ENCODE results near the gene MAP3K20.

The MAP3K20 gene

DNA sequence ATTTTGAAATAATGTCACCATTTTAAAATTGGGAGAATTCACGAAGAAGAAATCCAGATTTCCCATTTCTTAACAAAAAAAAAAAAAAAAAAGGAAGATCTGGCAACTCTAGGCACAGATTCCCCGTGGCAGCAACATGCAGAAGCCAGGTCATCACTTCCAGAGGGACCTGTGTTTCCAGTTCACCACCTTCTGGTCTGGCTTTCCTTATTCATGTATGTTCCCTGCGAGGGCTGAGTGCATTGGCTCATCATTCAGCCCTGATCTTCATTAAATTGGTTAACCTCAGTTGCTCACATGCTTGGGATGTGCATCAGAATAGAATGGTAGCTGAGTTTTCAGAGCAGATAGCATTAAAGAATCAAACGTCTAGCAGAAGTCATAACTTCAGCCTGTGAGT lies 25.0 kb upstream of the MAP3K20 start:
- no peak for DNase-seq (ENCODE audit: low read depth)
- TF ChIP-seq, protein P1, sequence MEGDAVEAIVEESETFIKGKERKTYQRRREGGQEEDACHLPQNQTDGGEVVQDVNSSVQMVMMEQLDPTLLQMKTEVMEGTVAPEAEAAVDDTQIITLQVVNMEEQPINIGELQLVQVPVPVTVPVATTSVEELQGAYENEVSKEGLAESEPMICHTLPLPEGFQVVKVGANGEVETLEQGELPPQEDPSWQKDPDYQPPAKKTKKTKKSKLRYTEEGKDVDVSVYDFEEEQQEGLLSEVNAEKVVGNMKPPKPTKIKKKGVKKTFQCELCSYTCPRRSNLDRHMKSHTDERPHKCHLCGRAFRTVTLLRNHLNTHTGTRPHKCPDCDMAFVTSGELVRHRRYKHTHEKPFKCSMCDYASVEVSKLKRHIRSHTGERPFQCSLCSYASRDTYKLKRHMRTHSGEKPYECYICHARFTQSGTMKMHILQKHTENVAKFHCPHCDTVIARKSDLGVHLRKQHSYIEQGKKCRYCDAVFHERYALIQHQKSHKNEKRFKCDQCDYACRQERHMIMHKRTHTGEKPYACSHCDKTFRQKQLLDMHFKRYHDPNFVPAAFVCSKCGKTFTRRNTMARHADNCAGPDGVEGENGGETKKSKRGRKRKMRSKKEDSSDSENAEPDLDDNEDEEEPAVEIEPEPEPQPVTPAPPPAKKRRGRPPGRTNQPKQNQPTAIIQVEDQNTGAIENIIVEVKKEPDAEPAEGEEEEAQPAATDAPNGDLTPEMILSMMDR (IDR thresholded peaks at IDR 0.05; ENCODE audit: low read depth, low read length, missing control alignments): no peak
- H3K4me3 ChIP-seq (ENCODE audit: low read depth, low read length): no peak overlapping the region

DNA sequence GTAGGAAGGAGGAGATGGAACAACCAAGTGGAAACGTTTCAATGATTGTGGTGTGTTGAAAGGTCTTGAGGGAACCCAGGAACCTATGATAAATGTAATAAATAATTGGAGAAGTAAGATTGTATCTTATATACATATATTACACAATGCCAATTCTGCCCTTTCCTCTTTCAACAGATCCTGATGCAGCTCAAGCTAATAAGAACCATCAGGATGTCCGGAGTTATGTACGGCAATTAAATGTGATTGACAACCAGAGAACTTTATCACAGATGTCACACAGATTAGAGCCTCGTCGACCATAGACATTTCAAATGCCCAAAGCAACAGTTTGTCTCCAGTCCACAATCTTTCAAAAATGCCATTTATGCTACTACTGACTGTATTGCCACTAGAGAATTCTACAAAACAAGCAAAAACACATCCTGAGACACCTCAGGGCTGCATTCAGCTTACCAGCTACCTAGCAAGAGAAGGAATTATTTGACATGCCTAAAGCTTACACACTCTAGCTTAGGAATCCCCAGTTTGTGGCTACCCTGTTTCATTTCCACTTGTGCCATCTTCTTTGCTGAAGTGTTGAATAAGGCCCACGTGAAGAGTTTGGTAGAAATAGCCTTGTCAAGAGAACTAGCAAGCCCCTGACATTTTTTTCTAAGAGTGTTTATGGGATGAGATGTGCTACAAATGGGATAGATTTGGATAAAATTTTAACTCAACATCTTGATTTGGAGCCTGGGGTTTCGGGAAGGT lies 24.0 kb upstream of the MAP3K20 start:
- H3K4me3 ChIP-seq (ENCODE audit: low read depth, low read length): no peak overlapping the region
- TF ChIP-seq, protein P1 (IDR thresholded peaks at IDR 0.05; ENCODE audit: low read depth, low read length, missing control alignments): no peak
- DNase-seq (ENCODE audit: low read depth): no peak

DNA sequence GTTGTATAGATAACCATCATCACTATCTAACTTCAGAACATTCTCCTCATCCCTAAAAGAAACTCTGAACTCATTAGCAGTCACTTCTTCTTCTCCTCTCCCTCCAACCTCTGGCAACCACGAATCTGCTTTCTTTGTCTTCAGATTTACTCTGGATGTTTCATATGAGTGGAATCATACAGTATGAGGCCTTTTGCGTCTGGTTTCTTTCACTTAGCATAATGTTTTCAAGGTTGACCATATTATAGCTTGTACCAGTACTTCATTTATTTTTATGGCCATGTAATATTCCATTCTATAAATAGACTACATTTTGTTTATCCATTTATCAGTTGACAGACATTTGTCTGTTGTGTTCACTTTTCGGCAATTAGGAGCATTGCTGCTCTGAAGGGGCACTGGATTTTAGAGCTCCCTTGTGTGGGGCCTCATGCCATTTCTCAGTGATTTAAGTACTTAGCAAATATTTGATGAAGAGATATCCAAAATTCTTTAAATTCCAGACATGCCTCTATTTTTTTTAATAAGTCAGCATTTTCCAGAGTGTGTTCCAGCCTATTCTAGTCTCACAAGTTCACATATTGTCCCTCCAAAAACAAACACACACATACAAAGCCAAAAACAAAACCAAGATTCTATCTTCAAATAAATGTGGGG lies 22.5 kb upstream of the MAP3K20 start:
- TF ChIP-seq, protein P1 (IDR thresholded peaks at IDR 0.05; ENCODE audit: low read depth, low read length, missing control alignments): no peak
- DNase-seq (ENCODE audit: low read depth): no peak
- no peak overlapping the region for H3K4me3 ChIP-seq (ENCODE audit: low read depth, low read length)

DNA sequence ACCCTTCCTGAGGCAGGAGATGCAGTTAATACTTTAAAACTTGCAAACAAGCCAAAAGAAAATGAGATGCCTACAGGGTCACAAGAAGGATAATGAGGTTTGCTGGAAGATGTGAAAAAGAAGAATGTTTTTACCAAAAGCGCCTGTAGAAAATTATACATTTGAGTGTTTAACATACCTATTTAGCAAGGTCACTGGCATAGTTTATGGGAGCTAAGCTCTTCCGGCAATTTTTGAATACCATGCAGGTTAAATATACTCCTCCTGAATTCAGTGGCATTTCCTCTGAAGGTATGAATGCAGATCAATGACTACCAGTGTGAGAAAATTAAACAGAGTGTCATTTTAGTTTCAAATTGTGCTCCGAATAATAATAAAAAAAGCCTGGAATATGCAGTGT lies 21.2 kb upstream of the MAP3K20 start:
- TF ChIP-seq, protein P1 (IDR thresholded peaks at IDR 0.05; ENCODE audit: low read depth, low read length, missing control alignments): no peak
- DNase-seq (ENCODE audit: low read depth): no peak

DNA sequence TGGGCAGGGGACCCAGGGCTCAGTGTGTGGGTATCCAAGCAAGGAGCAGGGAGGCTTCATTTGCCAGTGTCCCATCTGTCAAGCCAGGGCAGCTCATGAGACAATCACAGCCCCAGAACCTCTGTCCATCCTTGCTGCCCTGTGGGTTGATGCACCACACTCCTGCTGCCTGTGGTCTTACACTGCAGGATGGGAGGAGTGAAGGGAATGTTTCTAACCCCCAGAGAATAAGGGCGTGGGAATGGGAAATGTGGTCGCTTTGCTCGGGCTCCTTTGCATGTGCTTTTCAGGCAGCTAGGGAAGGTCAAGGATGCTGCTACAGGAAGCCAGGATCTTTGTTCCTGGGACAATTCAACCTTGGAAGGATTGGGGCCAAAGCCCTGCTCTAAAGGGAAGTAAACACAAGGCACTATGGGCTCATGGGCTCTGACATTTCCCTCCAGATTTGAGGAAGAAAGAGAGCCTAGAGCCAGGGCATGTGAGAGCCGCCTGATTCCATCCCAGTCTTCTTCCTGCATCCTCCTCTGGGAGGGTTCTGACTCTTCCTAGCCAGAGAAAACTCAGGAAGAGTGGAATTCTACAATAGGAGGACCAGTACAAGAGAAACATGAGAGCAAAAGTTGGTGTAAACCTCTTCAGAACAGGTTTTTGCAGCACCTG lies 18.8 kb upstream of the MAP3K20 start:
- TF ChIP-seq, protein P1 (IDR thresholded peaks at IDR 0.05; ENCODE audit: low read depth, low read length, missing control alignments): no peak
- no peak for DNase-seq (ENCODE audit: low read depth)
- no peak overlapping the region for H3K4me3 ChIP-seq (ENCODE audit: low read depth, low read length)

More for the DNA sequence above, 21.2 kb upstream of the MAP3K20 start:
- no peak overlapping the region for H3K4me3 ChIP-seq (ENCODE audit: low read depth, low read length)

DNA sequence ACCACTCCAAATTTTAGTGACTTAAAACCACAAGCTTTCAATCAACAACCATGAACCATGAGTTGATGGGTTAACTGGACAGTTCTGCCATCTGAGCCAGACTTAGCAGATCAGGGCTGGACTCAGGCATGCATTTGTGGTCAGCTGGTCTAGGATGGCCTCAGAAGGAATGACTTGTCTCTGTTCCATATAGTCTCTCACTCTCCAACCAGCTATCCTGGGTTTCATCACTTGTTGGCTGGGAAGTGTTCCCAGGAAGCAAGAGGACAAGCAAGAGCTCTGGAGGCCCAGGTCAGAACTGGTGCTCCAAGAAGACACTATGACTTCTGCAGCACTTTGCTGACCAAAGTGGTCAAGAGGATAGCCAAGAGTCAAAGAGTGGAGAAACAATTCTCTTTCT lies 17.5 kb upstream of the MAP3K20 start:
- TF ChIP-seq, protein P1 (IDR thresholded peaks at IDR 0.05; ENCODE audit: low read depth, low read length, missing control alignments): no peak
- DNase-seq (ENCODE audit: low read depth): no peak
- no peak overlapping the region for H3K4me3 ChIP-seq (ENCODE audit: low read depth, low read length)

Data from GM12864 (cell line).